ENCODE data around the gene C3orf22.

GRCh38 chr3:126542340-126543241 lies 16.1 kb downstream of the C3orf22 start:
- no peak for TF ChIP-seq CTCF (conservative IDR thresholded peaks at IDR 0.05; ENCODE audit: low read length)
- no peak for TF ChIP-seq EZH2phosphoT487 (IDR thresholded peaks at IDR 0.05; ENCODE audit: borderline replicate concordance, low read depth, low read length)
